Measurements from ENCODE around the gene CCDC85C.
"Not testable (repeated sequence)": the region's sequence is repeated elsewhere in the genome, so short reads cannot be mapped to it uniquely, and the experiment has no call there.

The CCDC85C gene
- 0.17 to 7.8 (median 0.50) reads per million in 17 experiments for total RNA-seq

DNA sequence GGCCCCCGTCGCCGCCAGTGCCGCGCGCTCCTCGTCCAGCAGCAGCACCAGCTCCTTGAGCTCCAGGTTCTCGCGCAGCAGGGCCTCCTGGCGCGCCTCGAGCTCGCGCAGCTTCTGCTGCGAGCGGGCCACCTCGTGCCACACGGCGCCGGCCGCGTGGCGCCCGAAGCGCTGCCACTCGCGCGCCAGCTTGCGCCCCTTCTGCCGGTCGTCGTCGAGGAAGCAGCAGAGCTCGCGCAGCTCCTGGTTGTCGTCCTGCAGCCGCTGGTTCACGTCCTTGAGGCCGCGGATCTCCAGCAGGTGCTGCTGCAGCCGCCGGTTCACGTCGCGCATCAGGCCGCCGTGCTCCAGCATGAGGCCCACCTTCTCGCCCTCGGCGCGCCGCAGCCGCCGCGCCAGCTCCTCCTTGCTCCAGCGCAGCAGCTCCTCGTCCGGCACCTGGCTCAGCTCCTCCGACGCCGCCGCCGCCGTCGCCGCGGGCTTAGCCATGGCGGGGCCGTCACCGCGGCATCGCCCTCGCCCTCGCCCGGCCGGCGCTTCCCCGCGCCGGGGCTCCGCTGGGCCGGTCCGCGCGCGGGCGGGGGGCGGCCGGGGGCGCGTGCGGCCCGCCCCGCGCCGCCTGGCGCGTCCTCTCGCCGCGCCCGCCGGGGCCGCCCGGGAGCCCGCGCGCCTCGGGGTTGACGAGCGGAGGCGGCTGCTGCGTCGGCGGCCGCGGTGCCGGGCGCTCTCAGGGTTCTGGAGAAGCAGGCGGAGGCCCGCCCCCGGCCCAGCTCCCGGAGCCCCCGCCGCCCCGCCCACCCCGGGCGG, at the start of gene CCDC85C:
TSS of gene CCDC85C (minus strand) at position 737 of the 807 bp plus-strand sequence. CDS start at position 489, 248 bp downstream.
- DNase-seq: peak in 2 of 4 experiments; percentile 7 to 33

DNA sequence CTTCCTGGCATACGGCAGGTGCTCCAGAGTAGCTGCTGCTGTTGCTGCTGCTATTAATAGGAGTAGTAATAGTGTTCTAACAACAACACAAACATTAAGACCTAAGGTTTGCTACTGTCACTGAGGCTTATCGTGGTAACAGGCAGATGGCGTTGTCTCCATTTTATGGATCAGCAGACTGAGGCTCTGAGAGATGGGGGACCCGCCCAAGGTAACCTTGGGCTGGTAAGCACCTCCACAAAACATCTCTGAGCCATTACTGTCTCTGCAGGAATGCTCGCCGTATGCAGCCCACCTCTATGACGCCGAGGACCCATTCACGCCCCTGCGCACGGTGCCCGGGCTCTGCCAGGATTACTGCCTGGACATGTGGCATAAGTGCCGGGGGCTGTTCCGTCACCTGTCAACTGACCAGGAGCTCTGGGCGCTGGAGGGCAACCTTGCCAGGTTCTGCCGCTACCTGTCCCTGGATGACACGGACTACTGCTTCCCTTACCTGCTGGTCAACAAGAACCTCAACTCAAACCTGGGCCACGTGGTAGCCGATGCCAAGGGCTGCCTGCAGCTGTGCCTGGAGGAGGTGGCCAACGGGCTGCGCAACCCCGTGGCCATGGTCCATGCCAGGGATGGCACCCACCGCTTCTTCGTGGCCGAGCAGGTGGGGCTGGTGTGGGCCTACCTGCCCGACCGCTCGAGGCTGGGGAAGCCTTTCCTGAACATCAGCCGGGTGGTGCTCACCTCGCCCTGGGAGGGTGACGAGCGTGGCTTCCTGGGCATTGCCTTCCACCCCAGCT, 48.1 kb upstream of the CCDC85C start:
- DNase-seq: peak in 1 of 4 experiments; percentile 0

DNA sequence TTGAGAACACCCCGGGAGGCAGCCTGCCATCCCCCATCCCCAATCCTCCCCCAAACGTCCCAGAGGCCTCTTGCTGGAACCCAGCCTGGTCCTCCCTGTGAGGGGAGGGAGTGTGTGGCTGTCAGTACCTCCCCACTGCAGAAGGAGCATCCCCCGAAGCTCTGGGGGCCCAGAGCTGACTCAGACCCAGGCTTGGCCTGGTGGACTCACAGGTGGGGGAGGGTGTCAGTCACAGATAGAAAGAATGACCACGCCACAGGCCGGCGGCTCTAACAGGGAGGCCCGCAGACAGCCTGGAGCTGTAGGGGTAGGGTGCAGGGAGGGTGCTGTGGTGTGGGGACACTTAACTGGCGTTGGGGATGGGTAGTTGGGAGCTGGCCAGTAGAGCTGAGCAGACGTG, 46.2 kb upstream of the CCDC85C start:
- peak in 1 of 4 experiments; percentile 0 for DNase-seq

DNA sequence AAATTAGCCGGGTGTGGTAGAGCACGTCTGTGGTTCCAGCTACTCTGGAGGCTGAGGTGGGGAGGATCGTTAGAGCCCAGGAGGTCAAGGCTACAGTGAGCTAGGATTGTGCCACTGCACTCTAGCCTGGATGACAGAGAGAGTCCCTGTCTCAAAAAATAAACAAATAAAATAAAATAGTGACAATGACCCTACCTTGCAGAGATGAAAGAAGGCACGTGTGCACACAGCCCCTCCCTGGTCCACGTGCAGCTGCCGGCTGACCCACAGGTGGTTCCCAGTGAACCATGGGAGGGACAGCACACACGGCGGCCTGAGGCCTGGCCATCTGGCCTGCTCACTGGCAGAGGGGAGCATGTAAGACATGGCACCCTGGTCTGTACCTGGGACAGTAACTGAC, 45.6 kb upstream of the CCDC85C start:
- no peak for DNase-seq

DNA sequence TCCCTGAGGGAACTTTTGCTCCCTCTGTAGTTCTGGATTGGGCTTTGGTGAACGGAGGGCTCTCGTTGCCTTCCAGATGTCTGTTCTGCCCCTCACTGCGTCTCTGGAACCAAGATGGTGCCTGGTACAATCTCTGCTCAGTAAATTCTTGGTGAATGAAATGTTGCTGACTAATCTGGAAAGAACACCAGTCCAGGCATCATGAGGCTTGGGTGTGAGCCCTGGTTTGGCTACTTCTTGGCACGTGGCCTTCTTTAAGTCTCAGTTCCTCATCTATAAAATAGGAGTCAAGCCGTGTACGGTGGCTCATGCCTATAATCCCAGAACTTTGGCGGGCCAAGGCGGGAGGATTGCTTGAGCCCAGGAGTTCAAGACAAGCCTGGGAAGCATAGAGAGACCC, 45.2 kb upstream of the CCDC85C start:
- DNase-seq: peak in 1 of 4 experiments; percentile 2

DNA sequence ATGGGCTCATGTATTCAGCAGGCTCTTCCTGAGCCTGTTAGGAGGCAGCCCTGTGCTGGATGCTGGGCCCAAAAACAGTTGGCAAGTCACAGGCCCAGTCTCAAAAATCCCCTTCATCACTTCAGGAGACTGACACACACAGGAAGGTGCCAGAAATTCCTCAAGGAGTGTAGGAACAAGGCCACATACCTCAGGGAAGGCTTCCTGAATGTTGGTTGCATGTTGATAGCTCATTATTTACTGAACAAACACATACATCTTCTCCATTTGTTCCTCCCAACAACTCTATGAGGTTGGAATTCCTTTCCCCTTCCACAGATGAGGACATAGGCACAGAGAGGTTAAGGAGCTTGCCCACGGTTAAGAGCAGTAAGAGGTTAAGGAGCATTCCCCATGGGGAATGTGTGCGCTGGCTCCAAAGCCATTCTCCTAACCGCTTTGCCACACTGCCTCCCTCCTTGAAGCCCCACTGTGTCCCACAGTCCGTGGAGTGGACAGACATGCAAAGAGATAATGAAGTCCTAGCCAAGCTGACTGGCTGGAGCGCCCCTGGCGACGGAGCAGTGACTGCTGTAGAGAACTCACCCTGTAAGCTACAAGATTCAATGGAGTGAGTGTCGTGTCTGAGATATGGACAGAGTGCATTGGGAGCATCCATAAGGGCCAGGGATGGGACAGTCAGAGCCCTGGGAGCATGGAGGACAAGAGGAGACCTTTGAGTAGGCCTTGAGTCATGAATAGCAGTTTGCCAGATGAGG, 44.2 kb upstream of the CCDC85C start:
- no peak for DNase-seq

DNA sequence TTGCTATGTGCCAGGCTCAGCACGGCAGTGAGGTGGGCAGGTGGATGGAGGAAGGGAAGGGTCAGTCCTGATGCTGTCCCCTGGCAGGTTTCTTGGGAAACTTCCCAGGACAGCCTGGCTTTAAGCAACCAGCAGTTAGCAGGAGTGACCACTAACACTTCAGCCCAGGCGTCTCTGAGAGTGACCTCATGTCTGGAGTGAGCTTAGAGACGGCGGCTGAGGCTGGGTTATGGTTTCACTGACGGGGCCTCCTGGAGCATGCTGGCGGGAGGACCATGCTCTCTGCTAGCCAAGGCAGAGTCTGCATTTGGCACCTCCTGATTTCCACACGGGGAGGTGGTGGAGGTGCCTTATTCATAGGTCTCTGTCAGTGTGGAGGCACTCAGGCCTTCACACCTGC, 43.4 kb upstream of the CCDC85C start:
- no peak for DNase-seq

DNA sequence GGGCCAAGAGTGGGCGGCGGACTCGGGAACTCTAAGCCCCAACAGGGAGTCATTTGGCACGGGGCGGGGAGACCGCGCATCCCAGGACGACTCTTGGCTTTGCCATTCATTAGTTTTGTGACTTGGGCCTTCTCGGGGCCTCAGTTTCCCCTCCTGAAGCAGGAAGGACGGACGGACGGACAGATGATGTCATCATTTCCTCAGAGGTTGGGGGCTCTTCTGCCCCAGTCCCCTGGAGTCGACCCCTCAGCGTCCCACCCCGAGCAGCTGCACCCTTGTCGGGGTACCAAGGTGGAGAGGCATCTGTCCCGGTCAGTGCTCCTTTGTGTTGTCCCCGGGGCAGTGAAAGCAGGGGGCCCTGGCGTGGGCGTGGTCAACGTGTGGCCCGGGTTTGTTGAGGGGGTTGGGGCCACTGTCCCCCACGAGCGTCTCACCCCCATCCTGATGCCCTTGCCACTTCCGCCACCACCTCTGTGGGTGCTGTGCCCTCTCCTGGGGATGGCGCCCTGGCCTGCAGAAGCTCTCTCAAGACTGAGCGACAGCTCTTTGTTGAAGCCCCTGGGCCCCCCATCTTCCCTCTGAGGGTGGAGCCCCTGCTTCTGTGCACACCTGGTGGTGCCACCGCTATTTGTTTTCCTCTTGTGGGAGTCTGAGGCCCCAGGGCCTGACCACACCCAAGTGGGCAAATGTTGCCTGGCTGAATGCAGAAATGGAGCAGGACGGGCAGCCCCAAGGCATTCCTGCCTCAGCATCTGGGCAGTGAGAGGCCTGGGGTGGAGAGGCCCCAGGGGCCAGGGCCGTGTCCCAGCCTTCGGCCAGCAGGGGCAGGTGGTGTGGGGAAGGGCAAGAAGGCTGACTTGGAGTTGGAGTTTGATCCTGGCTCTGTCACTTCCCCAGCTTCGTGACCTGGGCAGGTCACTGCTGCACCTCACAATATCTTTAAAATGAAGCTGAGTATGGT, 41.8 kb upstream of the CCDC85C start:
- no peak for DNase-seq

DNA sequence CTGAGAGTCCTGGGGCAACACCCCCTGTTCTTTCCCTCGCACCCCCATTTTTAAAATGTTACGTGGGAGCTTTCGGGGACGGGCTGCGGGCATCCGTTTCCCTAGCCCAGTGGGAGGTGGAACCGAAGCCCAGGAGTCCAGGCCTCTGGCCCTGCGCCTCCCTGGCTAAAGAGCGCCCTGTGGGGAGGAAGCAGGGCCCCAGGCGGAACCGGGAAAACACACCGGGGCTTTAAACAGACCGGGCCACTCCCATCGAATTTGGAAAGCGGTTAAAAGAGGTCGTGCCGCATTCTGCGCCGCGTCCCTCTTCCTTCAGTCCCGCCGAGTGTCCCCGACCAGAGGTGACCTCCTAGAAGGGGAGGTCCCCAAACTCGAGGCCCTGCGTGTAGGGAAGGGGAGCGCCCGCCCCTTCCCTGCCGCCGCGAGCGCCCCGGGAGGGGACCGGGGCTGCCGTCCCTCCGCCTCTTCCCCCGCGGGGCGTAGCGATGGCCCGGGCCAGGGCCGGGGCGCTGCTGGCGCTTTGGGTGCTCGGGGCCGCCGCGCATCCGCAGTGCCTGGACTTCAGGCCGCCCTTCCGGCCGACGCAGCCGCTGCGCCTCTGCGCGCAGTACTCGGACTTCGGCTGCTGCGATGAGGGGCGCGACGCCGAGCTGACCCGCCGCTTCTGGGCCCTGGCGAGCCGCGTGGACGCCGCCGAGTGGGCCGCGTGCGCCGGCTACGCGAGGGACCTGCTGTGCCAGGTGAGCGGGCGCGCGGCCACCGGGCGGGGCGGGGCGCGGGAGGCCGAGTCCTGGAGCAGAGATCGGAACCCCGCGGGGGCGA, 40.9 kb upstream of the CCDC85C start, which contains the start of gene HHIPL1:
TSS of gene HHIPL1 (plus strand) at position 407 of the 822 bp plus-strand sequence. CDS start at position 486, 79 bp downstream.
- peak in 1 of 4 experiments; percentile 3 for DNase-seq

DNA sequence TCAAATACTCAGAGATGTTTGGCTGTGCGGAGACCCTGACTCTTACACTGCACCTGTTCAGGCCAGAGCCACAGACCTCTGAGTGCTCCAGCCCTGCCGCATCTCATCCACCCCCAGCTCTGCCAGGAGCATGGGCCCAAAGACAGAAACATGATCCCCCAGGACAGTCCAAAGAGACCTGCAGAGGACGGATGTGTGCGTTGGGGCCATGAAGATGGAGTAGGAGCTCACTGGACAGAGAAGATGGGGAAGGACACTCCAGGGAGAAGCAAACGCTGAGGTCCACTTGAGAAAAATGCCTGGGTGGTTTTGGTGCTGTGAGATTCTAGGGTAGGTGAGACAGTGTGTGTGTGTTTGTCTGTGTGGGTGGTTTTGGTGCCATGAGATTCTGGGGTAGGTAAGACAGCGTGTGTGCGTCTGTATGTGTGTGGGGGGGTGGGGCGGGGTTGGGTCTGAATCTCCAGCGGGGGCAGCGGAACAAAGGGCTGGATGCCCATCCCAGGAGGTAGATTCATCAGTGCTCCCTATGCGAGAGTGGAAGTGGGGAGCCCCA, 40.1 kb upstream of the CCDC85C start:
- peak in 1 of 4 experiments; percentile 1 for DNase-seq

DNA sequence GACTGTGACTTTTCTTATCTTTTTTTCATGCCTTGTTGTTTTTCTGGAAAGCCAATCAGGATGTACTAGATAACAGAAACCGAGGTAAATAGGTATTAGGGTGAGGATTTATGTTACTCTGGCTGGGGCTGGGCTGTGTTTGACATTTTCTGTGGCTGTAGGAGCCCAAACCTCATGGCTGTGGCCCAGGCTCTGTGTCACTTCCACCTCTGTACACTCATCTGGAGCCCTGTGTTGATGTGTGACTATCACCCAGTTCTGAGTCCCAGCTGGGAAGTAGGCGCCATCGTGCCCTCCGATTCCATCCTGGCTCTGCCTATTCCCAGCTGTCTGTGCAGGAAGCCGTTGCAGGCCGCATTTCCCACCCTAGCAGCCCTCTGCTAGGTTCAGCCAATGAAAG, 39.3 kb upstream of the CCDC85C start:
- DNase-seq: no peak

DNA sequence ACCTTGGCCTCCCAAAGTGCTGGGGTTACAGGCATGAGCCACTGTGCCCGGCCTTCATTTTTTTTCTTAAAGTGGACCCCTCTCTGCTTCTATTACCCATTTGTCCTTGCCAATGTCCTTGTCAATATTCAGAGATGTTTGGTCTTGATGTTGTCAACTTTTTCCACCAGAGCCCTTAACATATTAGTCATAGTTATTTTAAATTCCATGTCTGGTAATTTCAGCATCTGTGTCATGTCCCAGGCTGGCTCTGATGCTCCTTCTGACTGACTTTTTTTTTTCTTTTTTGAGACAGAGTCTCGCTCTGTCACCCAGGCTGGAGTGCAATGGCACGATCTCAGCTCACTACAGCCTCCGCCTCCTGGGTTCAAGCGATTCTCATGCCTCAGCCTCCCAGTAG, 38.8 kb upstream of the CCDC85C start:
- not testable (repeated sequence) for DNase-seq

DNA sequence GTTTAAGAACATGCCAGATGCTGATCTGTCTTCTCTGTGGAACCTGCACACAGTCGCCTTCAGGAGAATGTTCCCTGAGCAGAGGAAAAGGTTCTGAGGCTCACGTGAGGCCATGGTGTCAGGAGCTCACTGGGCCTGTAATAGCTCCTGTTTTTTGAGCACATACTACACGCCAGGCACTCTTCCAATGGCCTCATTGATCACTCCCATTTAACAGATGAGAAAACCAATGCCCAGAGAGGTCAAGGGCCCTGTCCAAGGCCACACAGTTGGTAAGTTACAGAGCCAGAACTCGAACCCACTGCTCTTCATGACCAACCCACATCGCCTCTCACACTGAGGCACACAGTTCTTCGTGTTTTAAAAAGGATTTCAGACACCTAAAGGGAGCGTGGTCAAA, 33.6 kb upstream of the CCDC85C start:
- no peak for DNase-seq

DNA sequence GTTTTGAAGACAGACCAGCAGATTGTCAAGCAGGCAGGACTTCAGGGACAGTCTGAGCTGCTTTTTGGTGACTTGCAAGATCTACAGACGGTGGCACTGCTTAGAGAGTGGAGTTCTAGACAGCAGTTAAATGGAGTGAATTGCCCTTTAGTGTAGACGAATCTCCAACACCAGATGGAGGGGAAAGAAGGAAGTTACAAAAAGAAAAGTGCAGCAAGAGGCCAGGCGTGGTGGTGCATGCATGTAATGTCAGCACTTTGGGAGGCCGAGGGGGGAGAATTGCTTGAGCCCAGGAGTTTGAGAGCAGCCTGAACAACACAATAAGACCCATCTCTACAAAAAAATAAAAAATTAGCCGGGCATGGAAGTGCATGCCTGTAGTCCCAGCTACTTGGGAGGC, 32.5 kb upstream of the CCDC85C start:
- peak in 3 of 4 experiments; percentile 11 to 32 (median 21) for DNase-seq

DNA sequence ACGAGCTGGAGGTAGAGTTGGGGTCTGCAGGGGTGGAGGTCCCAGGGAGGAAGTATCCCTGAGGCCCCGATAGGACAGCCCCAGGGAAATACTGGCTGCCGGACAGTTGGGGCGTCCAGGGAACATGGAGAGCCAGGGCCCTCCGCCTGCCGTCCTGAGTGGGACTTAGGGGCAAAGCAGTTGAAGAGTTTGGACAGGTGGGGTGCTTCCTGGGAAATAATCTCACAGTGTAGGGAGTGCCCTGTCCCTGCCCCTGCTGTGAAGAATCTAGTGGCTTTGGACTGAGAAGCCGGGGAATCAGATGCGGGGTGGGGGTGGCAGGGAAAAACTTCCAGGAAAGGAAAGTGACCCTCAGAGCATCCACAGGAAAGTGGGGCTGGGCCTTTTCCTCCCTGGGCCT, 31.1 kb upstream of the CCDC85C start:
- DNase-seq: no peak

DNA sequence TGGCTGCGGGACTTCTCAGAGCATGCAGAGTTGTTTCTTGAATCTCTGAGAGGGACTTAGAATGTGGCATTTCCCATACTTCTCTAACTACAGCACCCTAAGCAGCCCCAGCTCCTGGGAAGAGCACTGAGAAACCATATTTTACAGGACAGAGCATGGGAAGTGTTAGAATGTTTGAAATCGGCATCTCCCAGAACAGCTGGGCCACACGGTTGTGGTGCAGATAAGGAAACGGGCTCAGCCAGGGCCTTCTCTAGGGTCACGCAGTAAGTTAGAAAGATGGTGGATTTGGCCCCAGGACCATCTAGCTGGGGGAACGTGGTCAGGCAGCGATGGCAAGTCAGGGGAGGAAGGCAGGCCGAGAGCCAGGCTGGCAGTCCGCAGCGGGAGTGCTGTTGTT, 30.4 kb upstream of the CCDC85C start:
- DNase-seq: no peak

DNA sequence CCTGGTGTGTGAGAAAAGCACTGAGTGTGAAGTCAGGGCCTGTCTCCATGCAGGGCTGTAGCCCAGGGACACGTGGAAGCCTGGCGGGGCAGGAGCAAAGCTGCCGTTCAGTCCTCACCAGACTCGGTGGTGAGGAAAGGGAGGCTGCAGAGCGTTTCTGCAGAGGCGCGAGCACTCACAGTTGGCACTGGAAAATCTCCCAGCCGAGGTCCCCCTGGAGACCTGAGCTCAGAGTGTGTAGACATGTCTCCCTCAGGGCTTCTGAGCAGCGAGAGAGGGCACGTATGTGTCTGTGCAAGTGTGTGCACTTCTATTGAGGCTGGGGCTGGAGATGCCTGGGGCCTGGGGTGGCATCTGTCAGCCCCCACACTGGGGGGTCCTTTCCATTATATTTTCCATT, 29.9 kb upstream of the CCDC85C start:
- no peak for DNase-seq

DNA sequence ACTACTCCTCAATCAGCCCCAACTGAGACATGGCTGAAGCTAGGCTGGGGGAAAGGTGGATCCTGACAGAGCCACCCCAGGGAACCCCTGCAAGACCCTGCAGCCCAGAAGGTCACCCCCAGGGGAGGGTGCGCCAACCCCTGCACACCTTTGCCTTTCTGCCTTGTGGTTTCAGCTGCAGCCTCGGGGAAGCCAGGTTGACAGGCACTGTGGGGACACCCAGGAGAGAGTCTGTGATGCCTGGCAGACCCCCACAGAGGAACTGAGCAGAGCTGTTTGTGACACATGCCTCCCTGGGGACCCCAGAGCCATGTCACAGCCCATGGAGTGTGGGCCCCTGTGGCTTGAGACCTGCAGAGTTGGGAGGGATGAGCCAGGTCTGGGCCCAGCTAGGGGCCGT, 29.1 kb upstream of the CCDC85C start:
- no peak for DNase-seq

DNA sequence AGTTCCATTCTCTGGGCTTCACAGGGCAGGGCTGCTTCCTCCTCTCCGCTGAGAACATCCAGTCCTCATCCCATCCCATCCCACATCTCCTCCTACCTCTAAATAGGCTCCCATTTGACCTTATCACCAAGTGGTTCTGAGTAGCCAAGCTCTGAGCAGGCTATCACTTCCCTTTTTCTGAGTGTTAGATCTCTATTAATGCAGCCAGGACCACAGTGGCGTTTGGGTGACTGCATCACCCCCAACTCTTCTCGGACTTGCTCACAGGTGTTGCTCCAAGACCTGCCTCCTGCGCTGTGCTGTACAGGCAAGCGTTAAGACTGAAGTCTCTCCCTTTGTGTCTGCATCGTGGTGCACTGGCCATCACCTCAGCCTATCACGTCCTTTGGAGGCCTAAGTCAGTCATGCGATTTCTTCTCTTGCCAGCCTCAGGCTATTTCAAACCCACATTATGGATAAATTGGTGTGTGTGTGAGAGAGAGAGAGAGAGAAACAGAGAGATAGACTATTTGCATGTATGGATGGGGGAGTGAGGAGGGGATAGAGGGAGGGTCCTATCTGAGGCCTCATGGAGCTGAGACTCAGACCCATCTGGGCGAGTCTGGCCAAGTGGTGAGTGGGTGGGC, 28.5 kb upstream of the CCDC85C start:
- no peak for DNase-seq

DNA sequence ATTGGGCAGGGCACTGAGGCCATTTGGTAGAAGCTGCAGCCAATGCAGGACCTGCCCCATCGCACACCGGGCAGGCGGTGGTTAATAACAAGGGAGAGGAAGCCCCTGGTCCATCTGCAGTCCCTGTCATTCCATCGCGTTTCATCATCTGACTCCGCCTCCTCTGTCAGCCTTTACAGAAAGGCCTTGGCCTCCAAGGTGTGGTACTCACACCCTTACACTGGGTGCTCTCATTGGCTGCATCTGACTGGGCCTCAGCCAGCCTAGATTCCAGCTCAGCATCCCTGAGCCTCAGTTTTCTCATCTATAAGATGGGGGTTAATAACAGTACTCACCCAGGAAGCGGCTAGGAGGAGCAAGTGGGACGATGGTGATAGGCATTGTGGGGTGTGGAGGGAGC, 26.2 kb upstream of the CCDC85C start:
- no peak for DNase-seq

All from suppressor macrophage (primary cell).